GM12878 (cell line): ENCODE results near the gene TMEM181. TPM values are rescaled to one million over a fixed set of nuclear protein-coding genes. Genes with fewer than 3 reads are reported as not detected.

ENCODE experiments used
- ATAC-seq: fragments of 200-7000 bp; cut with Tn5 transposase; 3 replicates; pipeline ENCODE4 v1.9.1; 2020; ENCODE audit warnings: mild to moderate bottlenecking, moderate library complexity
- BruUV-seq: library from RNA; stranded (reverse); fragments of 400-500 nt; replicated peaks from 2 replicates; lab custom pipeline; 2021; lab: Mats Ljungman, UMichigan
- CTCF ChIA-PET: fragments of 300-600 bp; sonication (Branson Sonifier 250); formaldehyde crosslinking; extraction: SDS; loops from one replicate; lab custom pipeline; 2021; ENCODE audit warnings: inconsistent platforms; lab: Yijun Ruan, JAX
- POLR2A ChIA-PET: fragments of 350-600 bp; formaldehyde crosslinking; extraction: SDS; loops from one replicate; lab custom pipeline; 2021; ENCODE audit warnings: inconsistent platforms; lab: Charles Lee
- RAD21 ChIA-PET: fragments of 300-600 bp; sonication (Branson Sonifier 250); formaldehyde crosslinking; loops from one replicate; lab custom pipeline; 2023; ENCODE audit warnings: antibody characterized with exemption; ENCODE audit not compliant: unreplicated experiment; lab: Charles Lee
- SMC1A ChIA-PET: fragments of 300-600 bp; sonication (Branson Sonifier 250); formaldehyde crosslinking; loops from one replicate; lab custom pipeline; 2023; ENCODE audit not compliant: unreplicated experiment, uncharacterized antibody; lab: Charles Lee
- DNase-seq: peaks from one replicate; pipeline ENCODE4 v3.0.0-alpha.2; 2011; ENCODE audit warnings: low read depth, low spot score
- FAIRE-seq: peaks from 3 replicates; lab custom pipeline; 2011; peaks lifted over from hg19 to GRCh38; lab: Jason Lieb, UNC
- H2AFZ ChIP-seq: 2 replicates; pipeline ENCODE4 v1.6.0; 2011; ENCODE audit warnings: low read depth, low read length, control low read depth; ENCODE audit not compliant: control insufficient read depth
- H3K27ac ChIP-seq: 2 replicates; pipeline ENCODE4 v1.5.1; 2011; ENCODE audit warnings: control low read depth; ENCODE audit not compliant: control insufficient read depth, insufficient read depth
- H3K27me3 ChIP-seq, 2 experiments: replicated peaks in 1 of 2; 2 replicates each; pipeline versions ENCODE4 v1.6.0 to v1.6.1; 2011; ENCODE audit warnings: low read length in 1 of 2; ENCODE audit not compliant: control insufficient read depth in 2 of 2, insufficient read depth in 2 of 2
- H3K36me3 ChIP-seq, 2 experiments: 2 replicates each; pipeline ENCODE4 v1.5.1; 2011; ENCODE audit warnings: low read length in 1 of 2; ENCODE audit not compliant: control insufficient read depth in 2 of 2, insufficient read depth in 2 of 2
- H3K4me1 ChIP-seq: 2 replicates; pipeline ENCODE4 v1.6.1; 2011; ENCODE audit warnings: mild to moderate bottlenecking, low read length, moderate library complexity, mixed read lengths; ENCODE audit not compliant: control insufficient read depth, insufficient read depth
- H3K4me2 ChIP-seq: 2 replicates; pipeline ENCODE4 v1.6.0; 2011; ENCODE audit warnings: control low read depth; ENCODE audit not compliant: control insufficient read depth, insufficient read depth
- H3K4me3 ChIP-seq: fragments of 200-600 bp; sonication (generic); 2 replicates; pipeline ENCODE4 v1.5.1; 2016
- H3K79me2 ChIP-seq: 2 replicates; pipeline ENCODE4 v1.6.0; 2011; ENCODE audit warnings: low read length; ENCODE audit not compliant: control insufficient read depth, insufficient read depth
- H3K9ac ChIP-seq: 2 replicates; pipeline ENCODE4 v1.8.0; 2011; ENCODE audit warnings: low read length, control low read depth, mixed read lengths; ENCODE audit not compliant: control insufficient read depth, insufficient read depth
- H3K9me3 ChIP-seq: replicated peaks from 3 replicates; pipeline ENCODE4 v1.5.1; 2011; ENCODE audit warnings: mild to moderate bottlenecking, low read length; ENCODE audit not compliant: control insufficient read depth, insufficient read depth
- H4K20me1 ChIP-seq: 2 replicates; pipeline ENCODE4 v1.6.0; 2011; ENCODE audit not compliant: control insufficient read depth, insufficient read depth
- FOXK2 ChIP-seq: fragments of 450-650 bp; IDR thresholded peaks from 2 replicates; pipeline ENCODE4 v1.6.1; 2017; ENCODE audit warnings: mild to moderate bottlenecking, moderate library complexity
- RB1 ChIP-seq: fragments of 450-650 bp; formaldehyde crosslinking; IDR thresholded peaks from 2 replicates; pipeline ENCODE4 v1.6.1; 2017; ENCODE audit warnings: mild to moderate bottlenecking, borderline replicate concordance
- WGBS: methylation state at CpG from one replicate; pipeline ENCODE4 v1.1.6; 2016; ENCODE audit warnings: low lambda C conversion rate; ENCODE audit not compliant: insufficient replicate concordance, insufficient coverage; ENCODE audit errors: missing lambda C conversion rate; 5-methylcytosine and 5-hydroxymethylcytosine counted together
- in situ Hi-C: fragments of 300-500 bp; cut with MboI; formaldehyde crosslinking; loops from 9 replicates; pipeline ENCODE4 v1.14.3; 2018; ENCODE audit warnings: mixed read lengths
- intact Hi-C: fragments of 100-400 bp; cut with micrococcal nuclease; formaldehyde crosslinking; loops from one replicate; pipeline ENCODE4 v1.14.2; 2022; ENCODE audit not compliant: unreplicated experiment
- microRNA-seq: library from miRNA; unstranded; fragments of <30 nt; microRNA quantifications from one replicate; pipeline ENCODE4, GENCODE V29; 2018
- polyA plus RNA-seq, 11 experiments: library from polyadenylated mRNA; depleted of rRNA in 4 of 11; unstranded in 6 of 11; stranded (reverse) in 5 of 11; fragments of >200 nt; fragmentation: Nextera tagmentation in 4 of 11; fragmentation: Illumina TruSeq in 1 of 11; extraction: Ambion mirVana in 4 of 11; extraction: Trizol in 1 of 11; gene quantifications; 1 replicate in 1 of 11; 2 replicates in 10 of 11; pipeline versions ENCODE4 v1.2.1 to v1.2.3, GENCODE V29; 2011 to 2016; ENCODE audit warnings: inconsistent platforms in 2 of 11, missing spikeins in 2 of 11, low read depth in 1 of 11
- small RNA-seq: library from RNA; depleted of rRNA; stranded (forward); fragments of <200 nt; gene quantifications from one replicate; pipeline ENCODE3, GENCODE V24; 2014
- total RNA-seq, 4 experiments: library from RNA; depleted of rRNA in 3 of 4; stranded (reverse); fragments of >200 nt in 3 of 4; fragmentation: Illumina TruSeq in 1 of 4; extraction: Trizol in 1 of 4; gene quantifications; 2 replicates each; pipeline versions ENCODE4 v1.2.1 to v1.2.3, GENCODE V29; 2013 to 2021
- TF ChIP-seq, protein P1 (sequence below): fragments of 450-650 bp; IDR thresholded peaks from 2 replicates; pipeline ENCODE4 v1.6.1; 2016; ENCODE audit warnings: mild to moderate bottlenecking
- TF ChIP-seq, protein P2 (sequence below): fragments of 450-650 bp; IDR thresholded peaks from 2 replicates; pipeline ENCODE4 v1.6.1; 2017; ENCODE audit warnings: mild to moderate bottlenecking, moderate library complexity

TMEM181 gene
- total and polyA plus RNA-seq, 10 of the 15 experiments (the other 5 are each of a cell fraction or from before 2014, with no cell fraction given), result 1.5 to 7.9 (median 5.2) TPM

DNA sequence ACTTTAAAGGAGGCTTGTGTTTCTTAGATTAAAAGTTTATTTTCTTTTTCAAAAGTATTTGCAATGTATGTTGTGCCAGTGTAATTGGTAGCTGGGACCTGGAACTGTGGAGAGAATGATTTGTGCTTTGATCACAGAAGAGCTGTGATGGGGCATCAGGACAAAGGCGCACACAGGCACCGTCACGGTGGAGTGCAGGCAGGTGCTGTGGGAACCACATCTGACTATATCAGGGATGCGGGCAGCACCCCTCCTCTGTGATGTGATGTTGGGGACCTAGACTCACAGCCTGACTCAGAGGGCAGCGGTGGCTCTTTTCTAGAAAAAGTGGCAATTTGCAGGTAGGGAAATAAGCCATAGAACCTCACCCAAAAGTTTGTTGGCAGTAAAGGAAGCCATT is 124.4 kb downstream of the TMEM181 start (continued):
- TF ChIP-seq, protein P1, sequence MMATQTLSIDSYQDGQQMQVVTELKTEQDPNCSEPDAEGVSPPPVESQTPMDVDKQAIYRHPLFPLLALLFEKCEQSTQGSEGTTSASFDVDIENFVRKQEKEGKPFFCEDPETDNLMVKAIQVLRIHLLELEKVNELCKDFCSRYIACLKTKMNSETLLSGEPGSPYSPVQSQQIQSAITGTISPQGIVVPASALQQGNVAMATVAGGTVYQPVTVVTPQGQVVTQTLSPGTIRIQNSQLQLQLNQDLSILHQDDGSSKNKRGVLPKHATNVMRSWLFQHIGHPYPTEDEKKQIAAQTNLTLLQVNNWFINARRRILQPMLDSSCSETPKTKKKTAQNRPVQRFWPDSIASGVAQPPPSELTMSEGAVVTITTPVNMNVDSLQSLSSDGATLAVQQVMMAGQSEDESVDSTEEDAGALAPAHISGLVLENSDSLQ, result no peak
- no peak for TF ChIP-seq FOXK2

DNA sequence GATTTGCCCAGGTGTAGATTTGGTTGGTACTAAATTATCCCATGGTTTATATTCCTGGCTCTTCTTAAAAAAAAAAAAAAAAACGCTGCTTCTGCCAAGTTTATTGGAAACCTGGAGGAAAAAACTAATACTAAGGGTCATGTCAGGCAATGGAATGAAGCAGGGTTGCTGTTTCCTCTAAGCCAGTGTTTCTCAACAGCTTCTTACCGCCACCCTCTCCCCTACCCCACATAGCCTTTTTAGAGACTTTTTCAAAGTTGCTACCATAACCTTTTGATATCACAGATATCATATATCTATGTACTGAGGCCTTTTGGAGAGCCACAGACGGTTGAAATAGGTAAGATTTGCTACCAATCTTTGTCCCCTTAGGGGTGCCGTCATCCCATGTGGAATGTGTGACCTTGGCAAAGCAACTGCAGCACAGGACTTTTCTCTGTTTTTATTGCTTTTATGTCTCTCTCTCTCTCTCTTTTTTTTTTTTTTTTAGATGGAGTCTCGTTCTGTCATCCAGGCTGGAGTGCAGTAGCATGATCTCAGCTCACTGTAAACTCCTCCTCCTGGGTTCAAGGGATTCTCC is 124.9 kb downstream of the TMEM181 start:
- BruUV-seq, result no TSS peak
- no peak for FAIRE-seq
- no peak for DNase-seq

More for the DNA sequence above, 124.9 kb downstream of the TMEM181 start:
- RAD21 ChIA-PET, result interaction anchor here (0.7 kb wide), 1 partner anchor 330 kb away, joined by 5 read pairs; no protein-coding TSS in a partner anchor
- POLR2A ChIA-PET, result interaction anchor here (0.6 to 0.7 kb wide), 2 partner anchors 17 to 39 kb away, joined by 4 to 5 read pairs; no protein-coding TSS in a partner anchor
- in situ Hi-C loops, result no loop called here
- H3K4me3 ChIP-seq, result no peak overlapping the region
- H3K4me2 ChIP-seq, result no peak overlapping the region
- SMC1A ChIA-PET, result interaction anchor here (1.3 to 1.9 kb wide), 2 partner anchors 12 to 25 kb away, joined by 4 to 5 read pairs; no protein-coding TSS in a partner anchor
- TF ChIP-seq RB1, result no peak
- TF ChIP-seq, protein P2, sequence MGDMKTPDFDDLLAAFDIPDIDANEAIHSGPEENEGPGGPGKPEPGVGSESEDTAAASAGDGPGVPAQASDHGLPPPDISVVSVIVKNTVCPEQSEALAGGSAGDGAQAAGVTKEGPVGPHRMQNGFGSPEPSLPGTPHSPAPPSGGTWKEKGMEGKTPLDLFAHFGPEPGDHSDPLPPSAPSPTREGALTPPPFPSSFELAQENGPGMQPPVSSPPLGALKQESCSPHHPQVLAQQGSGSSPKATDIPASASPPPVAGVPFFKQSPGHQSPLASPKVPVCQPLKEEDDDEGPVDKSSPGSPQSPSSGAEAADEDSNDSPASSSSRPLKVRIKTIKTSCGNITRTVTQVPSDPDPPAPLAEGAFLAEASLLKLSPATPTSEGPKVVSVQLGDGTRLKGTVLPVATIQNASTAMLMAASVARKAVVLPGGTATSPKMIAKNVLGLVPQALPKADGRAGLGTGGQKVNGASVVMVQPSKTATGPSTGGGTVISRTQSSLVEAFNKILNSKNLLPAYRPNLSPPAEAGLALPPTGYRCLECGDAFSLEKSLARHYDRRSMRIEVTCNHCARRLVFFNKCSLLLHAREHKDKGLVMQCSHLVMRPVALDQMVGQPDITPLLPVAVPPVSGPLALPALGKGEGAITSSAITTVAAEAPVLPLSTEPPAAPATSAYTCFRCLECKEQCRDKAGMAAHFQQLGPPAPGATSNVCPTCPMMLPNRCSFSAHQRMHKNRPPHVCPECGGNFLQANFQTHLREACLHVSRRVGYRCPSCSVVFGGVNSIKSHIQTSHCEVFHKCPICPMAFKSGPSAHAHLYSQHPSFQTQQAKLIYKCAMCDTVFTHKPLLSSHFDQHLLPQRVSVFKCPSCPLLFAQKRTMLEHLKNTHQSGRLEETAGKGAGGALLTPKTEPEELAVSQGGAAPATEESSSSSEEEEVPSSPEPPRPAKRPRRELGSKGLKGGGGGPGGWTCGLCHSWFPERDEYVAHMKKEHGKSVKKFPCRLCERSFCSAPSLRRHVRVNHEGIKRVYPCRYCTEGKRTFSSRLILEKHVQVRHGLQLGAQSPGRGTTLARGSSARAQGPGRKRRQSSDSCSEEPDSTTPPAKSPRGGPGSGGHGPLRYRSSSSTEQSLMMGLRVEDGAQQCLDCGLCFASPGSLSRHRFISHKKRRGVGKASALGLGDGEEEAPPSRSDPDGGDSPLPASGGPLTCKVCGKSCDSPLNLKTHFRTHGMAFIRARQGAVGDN, result no peak
- TF ChIP-seq, protein P1, result no peak
- TF ChIP-seq, all 136 proteins: peak for 0
- no peaks in the 10 kb centered on the region for H3K36me3 ChIP-seq
- no peak overlapping the region for H3K9ac ChIP-seq
- H3K4me1 ChIP-seq, result peaks cover 13% of the 10 kb centered on the region
- intact Hi-C loops, result no loop called here
- no peaks in the 10 kb centered on the region for H3K79me2 ChIP-seq
- 76% methylated on average over 4 of the region's 5 CpGs for WGBS
- no peaks in the 10 kb centered on the region; the same call in 2 of the 3 replicates for H3K9me3 ChIP-seq
- no peaks in the 10 kb centered on the region for H4K20me1 ChIP-seq
- ATAC-seq, result no peak
- CTCF ChIA-PET, result interaction anchor here (1.1 to 2.6 kb wide), 3 partner anchors 25 to 471 kb away, joined by 3 to 11 read pairs (median 3); no protein-coding TSS in a partner anchor
- H3K27me3 ChIP-seq, result no peaks in the 10 kb centered on the region
- no peak overlapping the region for H3K27ac ChIP-seq
- no peak overlapping the region for H2AFZ ChIP-seq

Small RNA genes lying within 50 kb of the gene (microRNA-seq; reads per million reads assigned to microRNA genes)
- not detected for gene MIR7161

Small RNA genes lying within 50 kb of the gene (small RNA-seq; reads per million reads assigned to genes)
- not detected for gene MIR7161

Other genes with a start within 250 kb of the TMEM181 start
- 18.9 and 23.8 TPM in 2 replicates for gene TULP4, start 247.6 kb upstream of the TMEM181 start, total RNA-seq (2014; rRNA removed)
- gene TULP4, start 247.6 kb upstream of the TMEM181 start, total RNA-seq (2014; rRNA removed; fragmentation: Illumina TruSeq; extraction: Trizol), result 31.1 and 31.8 TPM in 2 replicates
- 31.1 and 31.2 TPM in 2 replicates for gene TULP4, start 247.6 kb upstream of the TMEM181 start, total RNA-seq (2021)
- 8.3 and 12.3 TPM in 2 replicates for gene TULP4, start 247.6 kb upstream of the TMEM181 start, polyA plus RNA-seq (2011; rRNA removed)
- 6.3 and 9.1 TPM in 2 replicates for gene TULP4, start 247.6 kb upstream of the TMEM181 start, polyA plus RNA-seq (2014; fragmentation: Illumina TruSeq; extraction: Trizol)
- gene TULP4, start 247.6 kb upstream of the TMEM181 start, polyA plus RNA-seq (2014; fragmentation: Nextera tagmentation; extraction: Ambion mirVana), result 1 to 10 TPM in 1 of 2 experiments, under 1 TPM in 1; 0.73 to 2.4 TPM
- 7.7 and 10.8 TPM in 2 replicates for gene TULP4, start 247.6 kb upstream of the TMEM181 start, polyA plus RNA-seq (2014; rRNA removed)
- 10 to 100 TPM; 17.1 to 20.5 TPM for gene TULP4, start 247.6 kb upstream of the TMEM181 start, polyA plus RNA-seq (2016; fragmentation: Nextera tagmentation; extraction: Ambion mirVana)
- gene DYNLT1, start 84.7 kb downstream of the TMEM181 start, total RNA-seq (2014; rRNA removed), result 35.9 and 41.5 TPM in 2 replicates
- 33.6 and 34.0 TPM in 2 replicates for gene DYNLT1, start 84.7 kb downstream of the TMEM181 start, total RNA-seq (2014; rRNA removed; fragmentation: Illumina TruSeq; extraction: Trizol)
- gene DYNLT1, start 84.7 kb downstream of the TMEM181 start, total RNA-seq (2021), result 49.1 and 51.3 TPM in 2 replicates
- 184 and 225 TPM in 2 replicates for gene DYNLT1, start 84.7 kb downstream of the TMEM181 start, polyA plus RNA-seq (2011; rRNA removed)
- gene DYNLT1, start 84.7 kb downstream of the TMEM181 start, polyA plus RNA-seq (2014; fragmentation: Illumina TruSeq; extraction: Trizol), result 58.6 and 69.7 TPM in 2 replicates
- gene DYNLT1, start 84.7 kb downstream of the TMEM181 start, polyA plus RNA-seq (2014; fragmentation: Nextera tagmentation; extraction: Ambion mirVana), result 100 to 1,000 TPM; 246 to 298 TPM
- gene DYNLT1, start 84.7 kb downstream of the TMEM181 start, polyA plus RNA-seq (2014; rRNA removed), result 54.5 and 62.3 TPM in 2 replicates
- 100 to 1,000 TPM; 116 to 119 TPM for gene DYNLT1, start 84.7 kb downstream of the TMEM181 start, polyA plus RNA-seq (2016; fragmentation: Nextera tagmentation; extraction: Ambion mirVana)
- 9.1 and 9.4 TPM in 2 replicates for gene SYTL3, start 90.0 kb downstream of the TMEM181 start, total RNA-seq (2014; rRNA removed)
- gene SYTL3, start 90.0 kb downstream of the TMEM181 start, total RNA-seq (2014; rRNA removed; fragmentation: Illumina TruSeq; extraction: Trizol), result 6.4 and 6.7 TPM in 2 replicates
- 7.1 and 8.4 TPM in 2 replicates for gene SYTL3, start 90.0 kb downstream of the TMEM181 start, total RNA-seq (2021)
- 12.1 and 12.9 TPM in 2 replicates for gene SYTL3, start 90.0 kb downstream of the TMEM181 start, polyA plus RNA-seq (2011; rRNA removed)
- gene SYTL3, start 90.0 kb downstream of the TMEM181 start, polyA plus RNA-seq (2014; fragmentation: Illumina TruSeq; extraction: Trizol), result 8.0 and 8.3 TPM in 2 replicates
- 1 to 10 TPM; 3.3 to 4.2 TPM for gene SYTL3, start 90.0 kb downstream of the TMEM181 start, polyA plus RNA-seq (2014; fragmentation: Nextera tagmentation; extraction: Ambion mirVana)
- gene SYTL3, start 90.0 kb downstream of the TMEM181 start, polyA plus RNA-seq (2014; rRNA removed), result 7.1 and 7.2 TPM in 2 replicates
- gene SYTL3, start 90.0 kb downstream of the TMEM181 start, polyA plus RNA-seq (2016; fragmentation: Nextera tagmentation; extraction: Ambion mirVana), result 1 to 10 TPM; 5.9 to 6.7 TPM